Measurements from ENCODE around the gene PLSCR1. TPM values are rescaled to one million over a fixed set of nuclear protein-coding genes. Genes with fewer than 3 reads are reported as not detected.

Gene PLSCR1
- total and polyA plus RNA-seq, 9 of the 15 experiments (the other 6 are each of a cell fraction or from before 2014, with no cell fraction given) = 40.6 to 122 (median 69.1) TPM

GRCh38 chr3:146542978-146543377, 1.4 kb downstream of the PLSCR1 start (continued):
- TF ChIP-seq ZNF609 (CRISPR knock-in tag; IDR thresholded peaks at IDR 0.05; ENCODE audit: borderline replicate concordance) (no peak), ZNF134 (CRISPR knock-in tag; conservative IDR thresholded peaks at IDR 0.05) (no peak), ZNF224 (CRISPR knock-in tag; IDR thresholded peaks at IDR 0.05) (no peak), MCM3 (IDR thresholded peaks at IDR 0.05) (no peak), TGIF2 (CRISPR knock-in tag; IDR thresholded peaks at IDR 0.05) (no peak), E4F1 (CRISPR knock-in tag; IDR thresholded peaks at IDR 0.05; ENCODE audit: borderline replicate concordance) (0 out of 2 replicates have a peak, but pooled peaks have one; percentile 27)

Measured in K562 (cell line).